Activated naive CD4-positive, alpha-beta T cell treated with anti-CD3 and anti-CD28 coated beads, Interleukin-2, amount 50 U/mL, for 16 hours (primary cell): ENCODE results near the gene C19orf85.
"Not testable (repeated sequence)": the region's sequence is repeated elsewhere in the genome, so short reads cannot be mapped to it uniquely, and the experiment has no call there.

Source experiments
- DNase-seq: peaks from one replicate; pipeline ENCODE4 v3.0.0-alpha.2; 2020

Gene C19orf85

DNA sequence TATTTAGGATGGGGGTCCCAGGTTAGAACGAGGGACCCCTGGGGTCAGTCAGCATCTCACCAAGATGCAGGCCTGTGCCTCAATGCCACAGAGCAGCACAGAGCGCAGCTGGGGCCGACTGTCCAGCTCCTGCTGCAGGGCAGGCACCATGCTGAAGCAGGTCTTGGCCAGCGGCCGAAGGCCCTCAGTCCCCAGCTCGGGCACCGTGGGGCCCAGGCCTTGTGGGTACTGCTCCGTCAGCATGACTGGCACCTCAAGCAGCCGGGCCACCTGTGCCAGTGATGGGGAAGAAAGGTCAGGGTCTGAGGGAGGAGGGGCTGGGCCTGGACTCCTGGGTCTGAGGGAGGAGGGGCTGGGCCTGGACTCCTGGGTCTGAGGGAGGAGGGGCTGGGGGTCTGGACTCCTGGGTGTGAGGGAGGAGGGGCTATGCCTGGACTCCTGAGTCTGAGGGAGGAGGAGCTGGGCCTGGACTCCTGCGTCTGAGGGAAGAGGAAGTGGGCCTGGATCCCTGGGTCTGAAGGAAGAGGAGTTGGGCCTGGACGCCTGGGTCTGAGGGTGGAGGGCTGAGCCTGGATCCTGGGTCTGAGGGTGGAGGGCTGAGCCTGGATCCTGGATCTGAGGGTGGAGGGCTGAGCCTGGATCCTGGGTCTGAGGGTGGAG lies 8.8 kb downstream of the C19orf85 start:
- DNase-seq, result no peak

DNA sequence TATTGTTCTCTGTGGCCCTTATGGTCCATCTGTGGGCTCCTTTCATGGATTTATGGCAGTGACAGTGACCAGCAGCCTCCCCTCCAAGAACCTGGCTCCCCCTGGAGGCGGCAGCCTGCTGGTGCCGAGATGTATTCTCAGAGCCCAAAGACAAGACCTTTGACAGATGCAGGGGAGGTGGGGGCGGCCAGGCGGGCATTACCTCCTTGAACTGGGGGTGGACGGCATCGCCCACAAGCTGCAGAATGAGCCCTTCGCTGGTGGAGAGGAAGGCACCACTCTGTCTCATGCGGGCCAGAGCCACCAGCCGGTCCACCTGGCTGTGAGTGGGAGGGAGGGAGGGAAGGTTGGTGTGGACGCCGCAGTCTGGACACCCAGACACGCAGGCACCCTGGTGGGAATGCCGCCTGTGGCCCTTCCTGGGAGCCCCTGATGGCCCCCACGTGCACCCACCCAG lies 9.7 kb downstream of the C19orf85 start:
- peak; percentile 53 for DNase-seq

DNA sequence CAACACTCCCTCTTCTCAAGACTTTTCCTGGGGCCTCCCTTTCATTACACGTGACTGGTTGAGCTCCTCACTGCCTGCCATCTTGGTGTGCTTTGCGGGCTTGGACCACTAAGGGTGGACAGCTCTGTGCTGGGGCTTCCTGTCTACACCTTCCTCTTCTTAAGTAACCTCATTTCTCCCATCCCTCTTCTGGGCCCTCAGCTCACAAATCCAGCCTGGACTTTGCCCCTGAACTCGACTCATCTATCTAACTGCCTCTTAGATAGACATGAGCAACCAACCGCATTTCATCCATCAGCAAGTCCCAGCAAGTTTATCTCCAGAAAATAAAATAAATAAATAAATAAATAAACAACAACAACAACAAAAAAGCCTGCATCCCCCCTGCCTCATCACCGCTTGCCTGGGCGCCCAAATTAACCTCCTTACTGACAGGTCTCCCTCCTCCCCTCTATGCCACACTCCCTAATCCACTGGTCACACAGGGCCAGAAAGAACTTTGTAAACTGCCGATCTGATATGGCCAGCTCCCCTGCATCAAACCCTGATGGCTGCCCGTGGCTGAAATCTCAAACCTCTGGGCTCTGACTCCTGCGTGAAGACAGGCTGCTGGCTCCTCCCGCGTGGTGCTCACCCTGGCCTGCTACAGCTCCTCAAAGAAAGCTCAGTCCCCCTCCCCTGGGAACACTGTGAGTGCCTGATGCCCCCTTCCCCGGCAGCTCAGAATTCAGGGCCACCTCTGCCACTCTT lies 10.9 kb downstream of the C19orf85 start:
- DNase-seq, result no peak

DNA sequence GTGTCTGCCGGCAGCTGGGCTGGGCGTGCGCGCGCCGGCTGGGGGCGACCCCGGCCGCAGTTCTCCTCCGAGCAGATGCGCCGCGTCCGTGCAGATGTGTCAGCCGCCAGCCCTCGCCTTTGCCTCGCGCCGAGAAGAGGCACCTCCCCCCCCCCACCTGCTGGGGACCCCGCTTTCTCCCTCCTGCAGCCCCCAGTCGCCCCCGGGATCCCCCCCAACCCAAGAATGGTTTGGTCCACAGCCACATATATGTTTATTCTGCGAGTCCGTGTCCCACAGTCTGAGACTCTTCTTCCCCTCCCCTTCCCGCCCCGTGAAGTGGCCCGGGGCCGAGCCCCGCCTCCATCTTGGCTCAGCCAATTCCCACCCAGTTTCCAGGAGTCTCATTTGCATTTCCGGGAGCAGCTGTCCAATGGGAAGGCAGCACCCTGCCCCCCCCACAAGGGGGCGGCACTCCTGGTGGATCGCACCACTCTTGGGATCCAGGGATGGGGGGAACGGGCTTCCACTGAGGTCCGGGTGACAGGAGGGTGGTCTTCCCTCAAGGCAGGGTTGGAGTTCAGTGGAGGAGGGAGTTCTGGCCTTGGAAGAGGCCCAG lies 11.7 kb downstream of the C19orf85 start:
- DNase-seq, result peak; percentile 32

DNA sequence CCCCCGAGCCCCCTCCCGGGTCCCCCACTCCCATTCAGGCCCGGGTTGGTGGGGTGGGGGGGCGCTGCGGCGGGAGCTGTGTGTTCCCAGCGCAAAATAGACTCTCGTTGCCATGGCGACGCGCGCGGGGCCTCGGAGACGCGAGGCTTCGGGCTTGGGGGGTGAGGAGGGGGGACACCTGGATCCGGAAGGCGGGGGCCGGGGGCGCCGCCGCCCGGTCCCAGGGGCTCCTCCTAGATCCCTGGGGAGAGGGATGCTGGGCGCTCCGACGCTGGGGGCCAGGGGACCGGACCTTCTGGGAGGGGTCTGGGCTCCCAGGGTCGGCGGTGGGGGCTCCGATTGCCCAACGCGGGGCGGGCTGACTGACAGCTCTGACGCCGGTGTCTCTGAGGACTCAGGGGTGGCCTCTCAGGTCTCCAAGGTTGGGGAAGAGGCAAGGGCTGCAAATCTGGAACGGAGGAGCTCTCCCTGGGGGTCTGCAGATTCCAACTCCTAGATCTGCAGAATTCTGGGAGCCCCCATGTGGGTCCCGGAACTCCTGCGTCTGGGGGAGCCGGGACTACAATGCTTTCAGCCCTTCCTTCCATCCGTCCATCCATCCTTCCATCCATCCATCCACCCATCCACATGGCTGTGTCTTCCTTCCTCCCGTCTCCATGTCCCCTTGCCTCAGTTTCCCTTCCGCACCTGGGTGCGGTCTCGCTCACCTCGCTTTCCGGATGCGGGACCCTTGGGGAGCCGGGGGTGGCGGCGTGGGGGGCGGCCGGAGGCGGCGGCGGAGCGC lies 12.4 kb downstream of the C19orf85 start:
- DNase-seq, result no peak

DNA sequence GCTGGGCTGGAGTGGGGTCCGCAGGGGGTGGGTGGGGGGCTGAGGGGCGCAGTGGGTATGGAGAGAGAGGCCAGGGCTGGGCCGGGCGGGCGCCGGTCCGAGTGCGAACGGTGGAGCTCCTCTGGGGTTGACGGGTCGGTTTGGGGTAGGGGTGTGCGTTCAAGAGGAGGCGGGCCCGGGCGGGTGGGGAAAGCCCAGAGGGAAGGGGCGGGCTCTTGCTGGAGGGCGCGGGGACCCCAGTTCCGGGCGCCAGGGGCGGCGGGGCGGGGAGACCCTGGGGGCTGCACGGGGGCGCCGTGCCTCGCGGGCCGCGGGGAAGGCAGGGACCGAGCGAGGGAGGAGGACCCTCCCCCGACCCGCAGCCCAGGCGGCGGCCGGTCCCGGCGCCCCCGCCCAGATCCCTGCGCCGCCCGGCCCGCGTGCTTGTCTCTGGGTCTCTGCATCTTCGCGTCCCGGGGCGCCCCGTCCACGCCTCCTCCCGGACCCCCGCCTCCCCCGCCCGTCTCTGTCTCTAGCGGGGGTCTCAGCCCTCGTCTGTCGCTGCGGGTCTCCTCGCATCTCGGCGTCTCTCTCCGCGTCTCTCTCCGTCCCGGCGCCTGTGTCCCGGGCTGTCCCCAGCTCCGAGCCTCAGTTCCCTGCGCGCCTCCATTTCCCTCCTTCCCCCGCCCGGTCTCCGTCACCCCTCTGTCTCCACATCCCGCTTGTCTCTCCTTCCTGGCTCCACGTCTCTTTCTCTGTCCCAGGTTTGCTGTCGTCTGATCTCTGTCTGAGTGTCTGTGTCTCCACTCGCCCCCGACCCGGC lies 13.2 kb downstream of the C19orf85 start:
- no peak for DNase-seq

DNA sequence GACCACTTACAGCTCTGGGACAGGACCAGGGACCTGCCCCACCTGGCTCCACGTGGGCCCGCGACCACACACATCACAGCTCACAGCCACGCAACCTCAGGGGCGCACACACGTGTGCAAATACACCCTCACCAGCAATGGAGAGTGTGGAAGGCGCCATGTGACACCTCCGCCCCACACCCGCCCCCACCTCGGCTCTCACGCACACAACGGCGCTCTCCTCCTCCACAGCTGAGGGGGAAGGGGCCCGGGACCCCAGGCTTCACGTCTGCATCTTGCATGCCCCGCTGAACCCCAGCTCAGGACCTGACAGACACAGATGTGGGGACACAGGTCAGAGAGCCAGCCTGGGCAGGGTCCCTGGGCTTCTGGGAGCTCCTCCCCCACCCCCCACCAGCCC lies 15.1 kb downstream of the C19orf85 start:
- DNase-seq, result no peak

DNA sequence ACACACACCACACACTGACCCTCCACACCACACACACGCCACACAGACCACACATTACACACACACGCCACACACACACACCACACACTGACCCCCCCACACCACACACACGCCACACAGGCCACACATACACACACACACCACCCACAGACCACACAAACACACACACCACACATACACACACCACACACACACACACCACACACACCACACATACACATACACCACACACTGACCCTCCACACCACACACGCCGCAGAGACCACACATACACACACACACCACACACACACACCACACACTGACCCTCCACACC lies 16.4 kb downstream of the C19orf85 start:
- not testable (repeated sequence) for DNase-seq

DNA sequence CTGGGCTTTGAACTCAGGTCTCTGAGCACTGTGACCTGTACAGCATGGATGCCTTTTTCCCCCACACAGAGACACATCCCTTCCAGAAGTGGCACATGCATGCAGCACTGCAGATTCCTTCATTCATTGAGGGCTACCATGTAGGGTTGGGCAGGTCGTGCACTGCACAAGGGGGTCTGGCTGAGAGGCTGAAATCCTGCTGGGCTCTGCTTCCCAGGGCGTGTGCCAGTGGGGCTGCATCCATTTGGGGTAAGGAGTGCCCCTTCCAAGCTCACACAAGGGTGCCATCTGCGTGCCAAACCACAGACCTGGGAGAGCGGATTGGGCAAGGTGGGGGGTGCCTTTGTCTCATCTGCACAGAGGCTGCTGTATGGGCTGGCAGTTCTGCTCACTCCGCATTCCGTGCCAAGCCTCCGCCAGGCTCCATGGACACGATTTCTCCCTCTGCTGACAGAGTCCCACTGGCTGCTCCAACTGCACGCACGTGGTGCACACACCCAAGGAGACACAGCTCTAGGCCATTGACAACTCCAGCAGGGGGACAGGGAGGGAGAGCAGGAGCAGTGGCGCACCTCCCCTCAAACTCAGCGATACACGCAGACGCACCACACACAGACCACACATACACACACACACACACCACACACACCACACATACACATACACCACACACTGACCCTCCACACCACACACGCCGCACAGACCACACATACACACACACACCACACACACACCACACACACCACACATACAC lies 17.0 kb downstream of the C19orf85 start:
- no peak for DNase-seq

DNA sequence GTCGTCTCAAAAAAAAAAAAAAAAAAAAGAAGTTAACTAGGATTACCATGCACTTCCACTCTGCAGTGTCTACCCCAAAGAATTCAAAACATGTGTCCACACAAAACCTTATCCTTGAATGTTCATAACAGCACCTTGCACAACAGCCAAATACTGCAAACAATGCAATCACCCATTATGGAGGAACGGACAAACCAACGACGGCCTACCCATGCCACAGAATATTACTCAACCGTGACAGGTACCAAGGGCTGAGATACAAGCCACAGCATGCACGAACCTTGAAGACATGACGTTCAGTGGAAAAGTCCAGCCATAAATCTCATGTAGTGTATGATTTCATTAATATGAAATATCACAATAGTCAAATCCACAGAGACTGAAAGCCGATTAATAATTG lies 18.5 kb downstream of the C19orf85 start:
- DNase-seq, result no peak

DNA sequence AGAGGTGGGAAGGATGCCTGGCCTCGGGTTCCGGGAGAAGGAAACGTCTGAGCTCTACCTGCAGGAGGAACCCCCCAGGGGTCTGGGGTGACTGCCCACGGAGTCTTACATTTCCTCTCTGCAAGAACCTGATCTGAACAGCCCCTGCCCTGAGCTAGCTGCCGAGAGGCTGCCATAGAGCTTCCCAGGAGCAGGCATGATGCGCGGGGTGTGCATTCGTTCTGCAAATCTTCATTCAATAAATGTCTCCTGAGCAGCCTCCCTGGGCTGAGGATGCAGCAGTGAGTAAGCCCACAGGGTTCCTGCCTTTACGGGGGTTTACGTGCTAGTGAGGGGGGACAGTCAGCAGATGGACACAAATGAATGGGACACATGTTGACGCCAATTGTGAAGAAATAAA lies 19.9 kb downstream of the C19orf85 start:
- no peak for DNase-seq

DNA sequence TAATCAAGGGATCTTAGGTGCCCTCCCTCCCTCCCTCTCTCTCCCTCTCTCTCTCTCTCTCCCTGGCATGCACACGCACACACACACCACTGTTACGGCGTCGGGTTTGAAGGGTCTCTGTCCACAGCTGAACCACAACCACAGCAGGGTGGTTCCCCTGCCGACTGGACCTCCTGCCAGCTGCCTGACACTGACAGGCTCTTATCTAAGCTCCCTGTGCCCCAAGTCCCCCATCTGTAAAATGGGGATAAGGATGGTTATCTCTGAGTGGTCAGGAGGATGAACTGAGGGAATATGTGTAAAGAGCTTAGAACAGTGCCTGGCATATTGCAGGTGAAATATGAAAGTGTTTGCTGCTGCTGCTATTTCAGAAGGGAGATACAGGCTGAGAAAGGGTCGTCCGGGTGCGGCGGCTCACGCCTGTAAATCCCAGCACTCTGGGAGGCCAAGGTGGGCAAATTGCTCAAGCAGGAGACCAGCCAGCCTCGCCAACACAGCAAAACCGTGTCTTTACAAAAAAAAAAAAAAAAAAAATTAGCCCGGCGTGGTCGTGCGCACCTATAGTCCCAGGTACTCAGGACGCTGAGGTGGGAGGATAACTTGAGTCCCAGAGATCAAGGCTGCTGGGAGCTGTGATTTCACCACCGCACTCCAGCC lies 20.6 kb downstream of the C19orf85 start:
- no peak for DNase-seq

DNA sequence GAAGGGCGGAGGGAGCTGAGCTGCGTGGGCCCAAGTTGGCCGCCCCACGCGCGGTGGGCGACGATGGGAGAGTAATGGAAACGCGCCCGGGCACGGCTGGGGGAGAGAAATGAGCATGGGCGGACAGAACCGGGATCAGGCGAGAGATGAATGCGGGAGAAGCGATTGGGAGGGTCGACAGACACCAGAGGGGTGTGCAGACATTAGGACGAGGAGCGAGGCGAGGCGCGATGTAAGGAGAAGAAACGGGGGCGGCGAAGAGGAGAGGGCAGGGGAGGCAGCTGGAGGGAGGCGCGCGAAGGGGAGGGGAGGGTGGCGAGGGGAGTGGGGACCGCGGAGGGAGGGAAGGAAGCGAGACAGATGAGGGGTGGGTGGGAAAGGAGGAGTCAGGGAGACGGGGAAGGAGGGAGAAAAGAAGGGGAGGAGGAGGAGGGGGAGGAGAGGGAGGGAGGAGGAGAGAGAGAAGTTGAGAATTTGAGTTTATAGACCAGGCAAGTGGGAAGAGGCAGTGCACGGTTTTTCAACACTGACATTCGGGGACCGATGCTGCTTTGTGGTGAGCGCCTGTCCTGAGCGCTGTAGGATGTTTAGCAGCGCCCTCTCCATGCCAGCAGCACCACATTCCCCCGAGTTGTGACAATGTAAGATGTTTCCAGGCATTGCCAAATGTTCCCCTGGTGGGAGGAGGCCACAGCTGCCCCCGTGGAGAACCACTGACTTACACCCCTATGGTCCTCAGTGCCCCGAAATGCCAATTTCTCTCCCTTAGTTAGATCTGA lies 21.3 kb downstream of the C19orf85 start, which contains the start of gene SHISA7:
SHISA7 (minus strand) TSS at position 256 of the 779 bp plus-strand sequence. CDS start 437 bp downstream, outside the sequence.
- DNase-seq, result no peak

DNA sequence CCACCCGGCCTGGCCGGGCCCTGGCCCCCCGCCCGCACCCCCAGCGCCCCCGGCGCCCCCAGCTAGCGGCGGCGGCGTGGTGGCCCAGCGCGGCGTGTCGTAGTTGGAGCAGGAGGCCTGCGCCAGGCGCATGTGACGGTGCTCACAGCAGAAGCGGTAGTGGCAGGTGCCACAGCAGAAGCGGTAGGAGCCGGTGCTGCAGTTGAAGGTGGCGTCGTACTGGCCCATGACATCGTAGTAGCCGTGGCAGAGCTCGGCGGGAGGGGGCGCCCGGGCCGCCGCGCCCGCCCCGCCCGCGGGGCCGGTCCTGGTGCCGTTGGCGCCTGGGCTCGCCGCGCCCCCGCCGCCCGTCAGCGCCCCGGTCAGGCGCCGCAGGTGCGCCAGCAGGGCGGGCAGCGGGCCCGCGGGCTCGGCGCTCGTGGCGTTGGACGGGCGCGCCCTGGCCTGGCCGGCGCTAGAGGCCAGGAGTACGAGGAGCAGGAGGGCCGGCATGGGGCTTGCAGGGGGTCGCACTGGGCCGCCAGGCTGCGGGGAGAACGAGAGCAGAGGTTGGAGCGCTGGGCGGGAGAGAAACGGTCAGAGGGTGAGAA lies 22.1 kb downstream of the C19orf85 start:
- DNase-seq, result peak; percentile 36

DNA sequence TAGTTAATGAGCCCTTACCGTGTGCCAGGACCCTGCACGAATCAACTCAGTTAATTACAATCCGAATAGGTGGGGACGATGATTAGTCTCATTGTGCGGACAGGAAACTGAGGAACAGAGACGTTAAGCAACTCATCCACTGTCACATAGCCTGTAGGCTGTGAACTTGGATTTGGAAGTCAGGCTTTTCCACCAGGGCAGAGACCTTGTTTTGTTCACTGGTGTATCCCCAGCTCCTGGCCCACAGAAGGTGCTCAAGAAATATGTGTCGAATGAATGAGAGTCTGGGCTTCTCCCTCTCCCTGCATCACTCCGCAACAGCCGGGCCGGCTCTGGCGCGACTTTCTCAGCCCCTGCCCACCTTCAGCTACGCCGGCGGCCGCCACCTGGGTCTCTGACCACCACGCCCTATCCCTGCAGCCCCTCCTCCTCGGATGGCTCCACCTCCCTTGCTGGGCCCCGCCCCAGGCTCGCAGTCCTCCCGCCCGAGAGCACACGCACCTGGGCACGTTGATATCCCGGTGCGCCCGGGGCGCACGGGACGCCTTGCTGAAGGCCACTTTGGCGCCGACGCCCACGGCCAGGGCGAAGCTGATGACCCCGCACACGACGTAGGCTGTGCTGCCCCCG lies 22.7 kb downstream of the C19orf85 start:
- no peak for DNase-seq

DNA sequence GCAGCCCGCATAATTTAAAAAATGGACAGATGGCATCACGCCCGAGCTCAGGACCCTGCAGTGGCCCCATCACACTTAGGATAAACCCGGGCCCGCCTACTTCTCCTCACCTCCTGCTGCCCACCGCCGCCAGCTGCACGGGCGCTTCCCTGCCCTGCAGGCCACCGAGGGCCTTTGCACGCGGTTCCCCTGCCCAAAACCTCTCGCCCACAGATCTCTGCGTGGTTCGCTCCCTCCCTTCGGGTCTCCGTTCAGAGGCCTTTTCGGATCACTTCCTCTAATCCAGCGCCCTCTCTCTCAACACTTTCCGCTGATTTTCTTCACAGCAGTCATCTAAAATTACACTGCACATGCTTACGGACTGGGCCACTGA lies 23.2 kb downstream of the C19orf85 start:
- DNase-seq, result no peak

DNA sequence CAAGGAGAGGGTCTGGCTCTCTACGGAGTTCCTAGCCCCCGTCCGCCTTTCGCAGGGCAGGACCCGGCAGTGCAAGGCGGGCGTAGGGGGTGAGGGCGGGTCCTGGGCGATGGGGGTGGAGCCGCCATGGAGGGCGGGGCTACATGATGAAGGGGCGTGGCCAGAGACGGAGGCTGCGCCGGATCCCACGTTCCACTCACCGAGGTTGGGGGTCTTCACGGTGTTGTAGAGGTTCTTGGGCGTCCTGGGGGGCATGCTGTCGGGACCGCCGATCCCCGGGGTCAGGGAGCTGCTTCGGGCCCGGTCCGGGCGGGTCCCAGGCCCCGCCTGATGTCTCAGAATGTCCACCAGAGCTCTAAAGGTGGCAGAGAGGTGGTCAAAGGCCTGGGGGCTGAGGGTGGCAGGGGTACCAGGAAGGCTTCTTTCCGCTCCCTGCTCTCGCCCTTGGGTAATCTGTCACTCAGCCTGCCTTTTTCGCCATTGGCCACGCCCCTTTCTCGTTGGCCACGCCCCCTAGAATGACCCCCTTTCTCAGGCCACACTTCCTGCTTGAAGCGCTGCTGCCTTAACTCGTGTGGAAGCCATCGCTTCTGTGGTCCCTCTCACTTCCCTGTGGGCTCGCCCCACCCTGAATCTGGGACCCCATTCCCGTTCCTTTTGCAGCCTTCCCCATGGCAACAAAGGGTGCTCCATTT lies 24.0 kb downstream of the C19orf85 start:
- DNase-seq, result no peak

DNA sequence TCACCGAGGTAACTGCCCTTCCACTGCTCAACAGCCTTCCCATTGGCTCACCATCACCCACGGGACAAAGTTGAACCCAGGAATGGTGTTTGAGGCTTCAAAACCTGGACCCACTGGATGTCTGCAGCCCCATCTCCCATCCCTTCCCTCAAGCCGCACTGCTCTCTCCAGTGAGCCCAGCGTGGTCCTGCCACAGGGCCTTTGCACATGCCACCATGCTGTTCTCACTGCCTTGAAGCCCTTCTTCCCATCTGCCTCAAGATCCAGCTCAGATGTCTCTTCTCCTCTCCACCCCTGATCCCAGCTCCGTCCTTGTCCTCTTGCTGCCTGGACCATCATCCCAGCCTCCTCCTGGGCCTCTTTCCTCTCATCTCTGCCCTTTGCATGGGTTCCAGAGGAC lies 25.5 kb downstream of the C19orf85 start:
- no peak for DNase-seq

DNA sequence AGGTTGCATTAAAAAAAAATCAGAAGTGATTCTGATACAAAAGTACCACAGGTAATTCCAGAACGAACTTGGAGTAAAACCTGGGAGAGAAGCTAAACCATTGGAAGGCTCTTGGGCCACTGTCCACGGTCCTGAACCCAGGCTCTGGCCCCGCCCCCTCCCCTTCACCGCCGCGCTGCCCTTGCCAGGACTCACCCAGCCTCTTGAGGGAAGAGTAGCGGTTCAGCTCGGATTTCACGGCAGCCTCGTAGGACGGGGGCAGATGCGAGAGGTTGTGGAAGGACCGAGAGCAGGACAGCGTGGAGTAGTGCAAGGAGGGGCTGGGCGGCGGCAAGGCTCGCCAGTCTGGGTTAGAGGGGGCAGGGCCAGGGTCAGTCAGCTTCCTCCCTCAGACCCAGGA lies 27.1 kb downstream of the C19orf85 start:
- no peak for DNase-seq
